Measurements from ENCODE around the gene KPNA3.
"Not testable (repeated sequence)": the region's sequence is repeated elsewhere in the genome, so short reads cannot be mapped to it uniquely, and the experiment has no call there.

Gene KPNA3

GRCh38 chr13:49830721-49831120 is 38.2 kb upstream of the KPNA3 start:
- no peak for TF ChIP-seq POLR2AphosphoS5 (IDR thresholded peaks at IDR 0.05; ENCODE audit: borderline replicate concordance, low read depth, low read length)
- H3K27ac ChIP-seq, result no peak overlapping the region
- H3K4me3 ChIP-seq, result no peak overlapping the region
- H3K9me3 ChIP-seq (ENCODE audit: low read depth, low read length), result peaks cover 3% of the 10 kb centered on the region; the same call in 1 of the 2 replicates
- H3K36me3 ChIP-seq (ENCODE audit: insufficient read depth, low read length), result no peaks in the 10 kb centered on the region
- DNase-seq (ENCODE audit: low read depth, low spot score), result no peak
- no peak overlapping the region for H3K9ac ChIP-seq (ENCODE audit: insufficient read length)

- DNase-seq (ENCODE audit: low read depth, low spot score), result no peak
- H3K36me3 ChIP-seq (ENCODE audit: insufficient read depth, low read length), result no peaks in the 10 kb centered on the region
- no peak for TF ChIP-seq EZH2 (IDR thresholded peaks at IDR 0.05)
- no peak for TF ChIP-seq FOXP2 (optimal IDR thresholded peaks at IDR 0.05; ENCODE audit: control extremely low read depth, extremely low read length, insufficient read depth)
- no peak for TF ChIP-seq POLR2AphosphoS5 (IDR thresholded peaks at IDR 0.05; ENCODE audit: borderline replicate concordance, low read depth, low read length)
- H3K9ac ChIP-seq (ENCODE audit: insufficient read length), result no peak overlapping the region
- no peak overlapping the region for H3K4me3 ChIP-seq
- H3K9me3 ChIP-seq (ENCODE audit: low read depth, low read length), result peaks cover 3% of the 10 kb centered on the region; the same call in 1 of the 2 replicates
- H3K27ac ChIP-seq, result no peak overlapping the region
These were observed 37.2 kb upstream of the KPNA3 start for GRCh38 chr13:49829715-49830114.

GRCh38 chr13:49828453-49828852 is 36.0 kb upstream of the KPNA3 start:
- Histone ChIP-seq H3K27ac (no peak overlapping the region), H3K4me3 (no peak overlapping the region), H3K36me3 (ENCODE audit: insufficient read depth, low read length) (no peaks in the 10 kb centered on the region), H3K9me3 (ENCODE audit: low read depth, low read length) (peaks cover 3% of the 10 kb centered on the region; the same call in 1 of the 2 replicates), H3K9ac (ENCODE audit: insufficient read length) (no peak overlapping the region)
- no peak for DNase-seq (ENCODE audit: low read depth, low spot score)
- no peak for TF ChIP-seq FOXP2 (optimal IDR thresholded peaks at IDR 0.05; ENCODE audit: control extremely low read depth, extremely low read length, insufficient read depth)
- no peak for TF ChIP-seq EZH2 (IDR thresholded peaks at IDR 0.05)
- TF ChIP-seq POLR2AphosphoS5 (IDR thresholded peaks at IDR 0.05; ENCODE audit: borderline replicate concordance, low read depth, low read length), result no peak

- Histone ChIP-seq H3K36me3 (ENCODE audit: insufficient read depth, low read length) (no peaks in the 10 kb centered on the region), H3K9ac (ENCODE audit: insufficient read length) (no peak overlapping the region), H3K27ac (no peak overlapping the region), H3K9me3 (ENCODE audit: low read depth, low read length) (peaks cover 3% of the 10 kb centered on the region; the same call in 1 of the 2 replicates), H3K4me3 (no peak overlapping the region)
- no peak for TF ChIP-seq POLR2AphosphoS5 (IDR thresholded peaks at IDR 0.05; ENCODE audit: borderline replicate concordance, low read depth, low read length)
- no peak for TF ChIP-seq EZH2 (IDR thresholded peaks at IDR 0.05)
- TF ChIP-seq FOXP2 (optimal IDR thresholded peaks at IDR 0.05; ENCODE audit: control extremely low read depth, extremely low read length, insufficient read depth), result no peak
- DNase-seq (ENCODE audit: low read depth, low spot score), result no peak
These were observed 35.4 kb upstream of the KPNA3 start for GRCh38 chr13:49827891-49828290.

- no peak for DNase-seq (ENCODE audit: low read depth, low spot score)
- H3K4me3 ChIP-seq, result no peak overlapping the region
- TF ChIP-seq POLR2AphosphoS5 (IDR thresholded peaks at IDR 0.05; ENCODE audit: borderline replicate concordance, low read depth, low read length) (no peak), FOXP2 (optimal IDR thresholded peaks at IDR 0.05; ENCODE audit: control extremely low read depth, extremely low read length, insufficient read depth) (no peak), EZH2 (IDR thresholded peaks at IDR 0.05) (no peak)
- no peak overlapping the region for H3K9ac ChIP-seq (ENCODE audit: insufficient read length)
- H3K9me3 ChIP-seq (ENCODE audit: low read depth, low read length), result peaks cover 3% of the 10 kb centered on the region; the same call in 1 of the 2 replicates
- H3K36me3 ChIP-seq (ENCODE audit: insufficient read depth, low read length), result no peaks in the 10 kb centered on the region
- no peak overlapping the region for H3K27ac ChIP-seq
These were observed 34.9 kb upstream of the KPNA3 start for GRCh38 chr13:49827336-49827735.

- TF ChIP-seq FOXP2 (optimal IDR thresholded peaks at IDR 0.05; ENCODE audit: control extremely low read depth, extremely low read length, insufficient read depth) (no peak), POLR2AphosphoS5 (IDR thresholded peaks at IDR 0.05; ENCODE audit: borderline replicate concordance, low read depth, low read length) (no peak), EZH2 (IDR thresholded peaks at IDR 0.05) (no peak)
- Histone ChIP-seq H3K9ac (ENCODE audit: insufficient read length) (no peak overlapping the region), H3K27ac (no peak overlapping the region), H3K4me3 (no peak overlapping the region), H3K36me3 (ENCODE audit: insufficient read depth, low read length) (no peaks in the 10 kb centered on the region), H3K9me3 (ENCODE audit: low read depth, low read length) (no peaks in the 10 kb centered on the region)
- DNase-seq (ENCODE audit: low read depth, low spot score), result no peak
These were observed 28.9 kb upstream of the KPNA3 start for GRCh38 chr13:49821216-49822009.

- no peak overlapping the region for H3K4me3 ChIP-seq
- no peak for DNase-seq (ENCODE audit: low read depth, low spot score)
- no peaks in the 10 kb centered on the region for H3K36me3 ChIP-seq (ENCODE audit: insufficient read depth, low read length)
- TF ChIP-seq FOXP2 (optimal IDR thresholded peaks at IDR 0.05; ENCODE audit: control extremely low read depth, extremely low read length, insufficient read depth), result no peak
- TF ChIP-seq EZH2 (IDR thresholded peaks at IDR 0.05), result no peak
- no peak for TF ChIP-seq POLR2AphosphoS5 (IDR thresholded peaks at IDR 0.05; ENCODE audit: borderline replicate concordance, low read depth, low read length)
- no peaks in the 10 kb centered on the region for H3K9me3 ChIP-seq (ENCODE audit: low read depth, low read length)
- no peak overlapping the region for H3K27ac ChIP-seq
- no peak overlapping the region for H3K9ac ChIP-seq (ENCODE audit: insufficient read length)
These were observed 28.2 kb upstream of the KPNA3 start for GRCh38 chr13:49820591-49821215.

- not testable (repeated sequence) for H3K9ac ChIP-seq (ENCODE audit: insufficient read length); H3K9me3 ChIP-seq (ENCODE audit: low read depth, low read length); DNase-seq (ENCODE audit: low read depth, low spot score); H3K36me3 ChIP-seq (ENCODE audit: insufficient read depth, low read length); H3K27ac ChIP-seq; H3K4me3 ChIP-seq
These were observed 23.6 kb upstream of the KPNA3 start for GRCh38 chr13:49816047-49816446.
